Measurements from ENCODE around the gene MEF2D.

The MEF2D gene

DNA sequence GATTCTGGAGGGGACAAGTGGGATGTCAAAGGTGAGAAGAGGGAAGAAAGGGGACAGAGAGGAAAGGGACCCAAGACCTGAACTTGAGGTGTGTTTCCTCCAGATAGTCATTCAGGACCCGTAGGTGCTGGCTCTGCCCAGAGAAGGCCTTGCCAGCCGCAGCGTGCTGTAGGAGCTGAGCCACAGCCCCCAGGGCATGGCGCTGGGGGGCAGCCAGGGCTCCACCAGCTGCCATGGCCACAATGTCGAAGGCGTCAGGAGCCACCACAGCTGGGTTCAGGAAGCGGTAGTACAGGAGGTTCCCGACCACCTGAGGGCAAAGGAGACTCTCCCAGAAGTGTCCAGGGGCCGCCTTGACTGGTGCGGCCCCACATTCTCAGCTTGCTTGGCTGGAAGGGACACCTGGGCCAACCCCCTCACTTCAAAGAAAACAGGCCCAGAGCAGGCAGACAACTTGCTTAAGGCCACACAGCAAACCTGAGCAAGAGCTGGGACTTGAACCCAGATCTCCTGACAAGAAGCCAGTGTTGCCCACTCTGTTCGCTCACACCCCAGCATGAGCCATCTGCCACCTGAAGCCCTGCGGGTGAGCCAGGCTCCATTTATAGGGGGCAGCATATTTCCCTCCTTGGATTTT lies 34.0 kb upstream of the MEF2D start:
- TF ChIP-seq, protein P1, sequence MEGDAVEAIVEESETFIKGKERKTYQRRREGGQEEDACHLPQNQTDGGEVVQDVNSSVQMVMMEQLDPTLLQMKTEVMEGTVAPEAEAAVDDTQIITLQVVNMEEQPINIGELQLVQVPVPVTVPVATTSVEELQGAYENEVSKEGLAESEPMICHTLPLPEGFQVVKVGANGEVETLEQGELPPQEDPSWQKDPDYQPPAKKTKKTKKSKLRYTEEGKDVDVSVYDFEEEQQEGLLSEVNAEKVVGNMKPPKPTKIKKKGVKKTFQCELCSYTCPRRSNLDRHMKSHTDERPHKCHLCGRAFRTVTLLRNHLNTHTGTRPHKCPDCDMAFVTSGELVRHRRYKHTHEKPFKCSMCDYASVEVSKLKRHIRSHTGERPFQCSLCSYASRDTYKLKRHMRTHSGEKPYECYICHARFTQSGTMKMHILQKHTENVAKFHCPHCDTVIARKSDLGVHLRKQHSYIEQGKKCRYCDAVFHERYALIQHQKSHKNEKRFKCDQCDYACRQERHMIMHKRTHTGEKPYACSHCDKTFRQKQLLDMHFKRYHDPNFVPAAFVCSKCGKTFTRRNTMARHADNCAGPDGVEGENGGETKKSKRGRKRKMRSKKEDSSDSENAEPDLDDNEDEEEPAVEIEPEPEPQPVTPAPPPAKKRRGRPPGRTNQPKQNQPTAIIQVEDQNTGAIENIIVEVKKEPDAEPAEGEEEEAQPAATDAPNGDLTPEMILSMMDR (IDR thresholded peaks at IDR 0.05; ENCODE audit: low read length, missing control alignments), result no peak
- H3K4me3 ChIP-seq (replicated peaks; ENCODE audit: low read depth, low read length), result no peak overlapping the region
- no peak for DNase-seq (ENCODE audit: low read depth)

DNA sequence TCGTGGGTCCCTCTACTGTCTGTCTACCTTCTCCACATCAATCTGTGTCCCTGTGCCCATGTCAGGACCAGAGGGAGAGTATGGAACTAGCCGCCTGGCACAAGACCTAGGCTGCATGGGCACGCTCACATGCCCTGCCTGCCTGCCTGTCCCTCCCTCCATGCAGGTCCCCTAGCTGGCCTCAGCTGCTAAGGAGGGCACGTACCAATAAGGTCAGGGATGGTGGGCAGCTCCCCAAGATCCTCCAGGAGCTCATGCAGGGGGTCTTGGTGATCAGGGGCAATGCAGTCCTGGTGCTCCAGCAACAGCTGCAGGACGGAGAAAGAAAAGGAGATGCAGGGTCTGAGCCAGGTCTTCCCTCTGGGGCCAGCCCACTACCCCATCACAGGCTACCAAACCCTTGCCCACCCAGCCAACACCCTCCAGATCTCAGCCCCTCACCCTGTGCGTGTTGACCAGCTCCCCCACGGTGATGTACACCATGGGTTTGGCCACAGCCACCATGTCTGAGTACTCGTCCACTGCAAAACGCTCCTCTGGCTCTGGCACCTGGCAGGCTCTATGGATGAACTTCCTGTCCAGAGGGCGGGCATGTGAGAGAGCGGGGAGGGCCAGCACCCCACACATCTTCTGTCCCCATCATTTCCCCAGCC lies 33.1 kb upstream of the MEF2D start:
- TF ChIP-seq, protein P1 (IDR thresholded peaks at IDR 0.05; ENCODE audit: low read length, missing control alignments), result no peak
- no peak overlapping the region for H3K4me3 ChIP-seq (replicated peaks; ENCODE audit: low read depth, low read length)
- DNase-seq (ENCODE audit: low read depth), result no peak

DNA sequence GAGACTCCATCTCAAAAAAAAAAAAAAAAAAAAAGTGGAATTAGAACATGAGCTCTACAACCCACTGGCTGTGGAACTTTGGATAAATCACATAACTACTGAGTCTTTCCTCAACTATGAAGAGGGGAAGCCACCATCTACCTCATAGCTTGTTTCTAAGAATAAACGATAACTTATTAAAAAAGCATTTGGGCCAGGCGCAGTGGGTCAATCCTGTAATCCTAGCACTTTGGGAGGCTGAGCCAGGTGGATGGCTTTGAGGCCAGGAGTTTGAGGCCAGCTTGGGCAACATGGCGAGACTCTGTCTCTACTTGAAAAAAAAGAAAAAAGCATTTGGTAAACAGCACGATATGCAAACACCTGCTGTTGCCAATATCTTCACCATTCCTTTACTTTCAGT lies 31.8 kb upstream of the MEF2D start:
- TF ChIP-seq, protein P1 (IDR thresholded peaks at IDR 0.05; ENCODE audit: low read length, missing control alignments), result no peak
- DNase-seq (ENCODE audit: low read depth), result no peak
- no peak overlapping the region for H3K4me3 ChIP-seq (replicated peaks; ENCODE audit: low read depth, low read length)

DNA sequence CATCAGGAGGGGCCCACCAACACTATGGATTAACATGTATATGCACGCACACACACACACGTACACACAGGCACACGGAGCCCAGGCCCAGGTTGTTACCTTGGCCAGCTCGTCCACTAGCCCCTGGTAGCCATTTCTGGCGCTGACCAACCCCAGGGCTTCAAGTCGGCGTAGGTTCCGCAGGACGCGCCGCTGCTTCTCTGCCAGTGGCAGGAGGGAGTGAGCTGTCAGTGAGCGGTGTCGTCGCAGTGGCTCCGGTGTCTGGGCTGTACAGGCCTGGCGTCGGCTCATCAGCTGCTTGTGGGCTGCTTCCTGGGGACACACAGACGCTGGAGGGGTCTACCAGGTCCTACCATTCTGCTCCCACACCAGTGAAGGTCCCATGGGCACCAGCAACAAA lies 29.4 kb upstream of the MEF2D start:
- TF ChIP-seq, protein P1 (IDR thresholded peaks at IDR 0.05; ENCODE audit: low read length, missing control alignments), result no peak
- H3K4me3 ChIP-seq (replicated peaks; ENCODE audit: low read depth, low read length), result no peak overlapping the region

DNA sequence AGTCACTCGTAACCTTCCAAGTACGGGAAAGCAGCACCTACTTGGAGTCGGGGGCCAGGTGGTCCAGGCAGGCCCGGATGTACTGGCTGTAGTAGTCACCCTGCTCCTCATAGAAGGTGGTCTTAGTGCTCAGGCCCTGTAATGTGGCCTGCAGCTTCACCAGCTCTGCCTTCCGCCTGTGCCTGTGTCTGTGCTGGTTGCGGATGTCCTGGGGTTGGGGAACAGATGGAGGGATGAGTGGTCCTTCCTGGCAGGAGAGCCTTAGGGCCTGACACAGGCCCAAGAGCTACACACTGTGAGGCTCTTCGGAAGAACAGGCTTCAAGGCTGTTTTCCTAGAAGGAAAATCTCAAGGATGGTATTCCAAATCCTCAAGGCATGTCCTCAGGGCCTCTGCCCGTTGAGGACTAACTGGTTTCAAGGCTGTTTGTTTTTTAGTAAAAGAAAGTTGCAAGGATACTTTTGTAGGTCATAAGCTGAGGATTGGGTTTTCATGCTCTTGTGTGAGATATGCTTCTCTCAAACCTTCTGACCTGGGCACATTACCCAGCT lies 28.4 kb upstream of the MEF2D start:
- TF ChIP-seq, protein P1 (IDR thresholded peaks at IDR 0.05; ENCODE audit: low read length, missing control alignments), result no peak
- no peak for DNase-seq (ENCODE audit: low read depth)

More for the DNA sequence above, 29.4 kb upstream of the MEF2D start:
- DNase-seq (ENCODE audit: low read depth), result no peak

DNA sequence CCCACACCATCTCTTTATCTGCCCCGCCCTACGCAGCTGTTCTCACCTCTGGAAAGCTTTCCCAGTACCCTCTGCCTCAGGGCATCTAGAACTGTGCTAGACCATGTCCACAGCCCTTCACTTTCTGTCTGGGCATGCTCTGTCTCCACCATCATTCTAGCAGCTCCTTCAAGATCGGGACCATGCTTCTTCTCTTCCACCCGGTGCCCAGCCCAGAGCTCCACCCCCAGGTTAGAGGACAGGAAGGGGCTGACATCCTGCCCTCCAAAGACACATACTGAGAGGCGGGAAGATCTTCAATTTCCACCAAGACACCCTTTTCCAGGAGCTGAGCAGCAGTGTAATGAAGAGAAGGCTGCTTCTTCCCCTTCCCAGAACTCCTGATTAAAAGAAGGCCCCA lies 27.7 kb upstream of the MEF2D start:
- no peak for DNase-seq (ENCODE audit: low read depth)
- TF ChIP-seq, protein P1 (IDR thresholded peaks at IDR 0.05; ENCODE audit: low read length, missing control alignments), result no peak
- H3K4me3 ChIP-seq (replicated peaks; ENCODE audit: low read depth, low read length), result no peak overlapping the region

More for the DNA sequence above, 28.4 kb upstream of the MEF2D start:
- no peak overlapping the region for H3K4me3 ChIP-seq (replicated peaks; ENCODE audit: low read depth, low read length)

All from fibroblast of pulmonary artery (primary cell).